Ishikawa (cell line): ENCODE measurements around the gene TSPAN14.

Experiments
- NFIC ChIP-seq: IDR thresholded peaks from 2 replicates; pipeline ENCODE4 v1.6.1; 2012
- TCF12 ChIP-seq: IDR thresholded peaks from 2 replicates; pipeline ENCODE4 v1.6.1; 2012; ENCODE audit warnings: low read depth
- TEAD4 ChIP-seq: IDR thresholded peaks from 2 replicates; pipeline ENCODE4 v1.6.1; 2012
- YY1 ChIP-seq: IDR thresholded peaks from 2 replicates; pipeline ENCODE4 v1.6.1; 2012; ENCODE audit warnings: low read depth

DNA sequence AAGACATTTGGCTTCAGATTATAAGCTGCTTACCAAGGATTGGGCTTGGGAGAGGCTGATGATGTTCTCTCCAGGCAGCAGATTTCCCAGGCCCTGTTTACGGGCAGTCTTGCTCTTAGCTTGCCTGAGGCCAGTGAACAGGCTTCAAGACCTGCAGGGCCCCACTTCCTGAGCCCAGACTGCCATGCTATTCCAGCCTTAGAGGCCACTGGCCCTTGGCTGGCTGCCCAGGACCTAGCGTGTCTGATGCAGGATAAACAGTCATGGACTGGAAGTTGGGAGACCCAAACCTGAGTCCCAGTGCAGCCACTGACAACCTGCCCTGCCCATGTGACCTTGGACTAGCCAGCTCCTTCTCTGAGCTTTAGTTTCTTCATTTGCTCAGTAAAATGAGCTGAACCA, 42.8 kb upstream of the TSPAN14 start:
- TF ChIP-seq TEAD4 (no peak), TCF12 (no peak), YY1 (no peak), NFIC (no peak)
